HL-60/S4 treated with retinoic acid at 250 ng/mL for 4 days and 3 days (cell line): ENCODE measurements around the gene OLFM4.

Source experiments
- in situ Hi-C: fragments of 300-500 bp; cut with MboI; formaldehyde crosslinking; loops from 2 replicates; pipeline ENCODE4 v1.7.0; 2022; ENCODE audit warnings: low sequenced_read_pairs

Gene OLFM4

DNA sequence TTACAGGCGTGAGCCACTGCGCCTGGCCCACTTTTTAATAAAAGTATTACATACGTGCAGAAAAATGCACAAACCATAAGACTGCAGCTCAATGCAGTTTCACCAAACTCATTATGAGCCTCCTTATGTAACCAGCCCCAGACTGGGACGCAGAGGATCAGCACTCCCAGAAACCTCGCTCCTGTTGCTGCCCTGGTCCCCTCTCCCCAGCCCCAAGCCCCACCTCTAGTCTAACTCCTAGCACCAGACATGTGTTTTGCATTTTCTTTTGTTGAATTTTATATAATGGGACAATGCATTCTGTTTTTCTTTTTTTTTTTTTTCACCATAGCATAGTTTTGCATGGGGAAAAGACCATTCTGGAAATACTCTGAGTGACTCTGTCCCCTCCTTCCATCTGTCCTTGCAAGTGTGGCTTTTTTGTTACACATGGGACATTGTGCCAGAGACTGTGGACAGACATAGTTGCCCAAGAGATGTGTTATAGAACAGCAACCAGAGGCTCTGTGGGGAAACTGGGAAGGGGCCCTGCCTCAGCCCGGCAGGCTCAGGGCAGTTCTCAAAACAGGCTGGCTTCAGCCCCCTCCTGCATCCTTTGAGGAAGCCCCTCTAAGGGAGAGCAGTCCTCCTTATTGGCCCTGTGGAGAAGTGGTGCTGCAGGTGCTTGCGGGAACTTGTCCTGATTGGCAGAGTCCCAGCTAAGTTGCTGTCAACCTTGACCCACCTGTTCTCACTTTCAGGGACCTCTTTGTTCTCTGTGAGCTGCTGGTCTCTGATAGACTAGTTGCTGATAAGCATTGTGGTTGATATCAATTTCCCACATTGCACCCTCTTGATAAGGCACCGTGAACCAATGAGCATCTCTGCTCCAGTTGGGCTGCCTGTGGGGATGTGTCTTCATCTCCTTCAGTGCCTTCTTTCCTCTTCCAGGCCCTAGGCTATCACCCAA, 13.8 kb upstream of the OLFM4 start:
- in situ Hi-C loops = no loop called here

DNA sequence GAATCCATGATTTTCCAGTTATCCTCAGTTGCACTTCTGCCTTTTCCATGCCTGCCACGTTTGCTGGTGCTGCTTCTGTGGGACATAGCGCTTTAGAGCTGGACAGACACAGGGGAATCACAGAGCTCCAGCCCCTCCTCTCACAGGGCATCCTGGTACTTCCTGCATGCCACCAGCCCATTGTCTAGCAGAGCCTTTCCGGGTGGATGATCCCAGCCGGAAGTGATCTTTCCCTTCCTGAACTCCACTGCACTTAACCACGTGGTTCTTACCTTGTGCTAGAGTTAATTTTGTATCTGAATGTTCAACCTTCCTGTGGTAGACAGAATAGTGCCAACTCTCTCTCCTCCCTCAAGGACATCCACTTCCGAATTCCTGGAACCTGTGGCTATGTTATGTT, 12.6 kb upstream of the OLFM4 start:
- in situ Hi-C loops = no loop called here

GRCh38 chr13:53017433-53017970, 11.1 kb upstream of the OLFM4 start:
- in situ Hi-C loops = no loop called here

GRCh38 chr13:53018690-53019647, 9.6 kb upstream of the OLFM4 start:
- in situ Hi-C loops = no loop called here

DNA sequence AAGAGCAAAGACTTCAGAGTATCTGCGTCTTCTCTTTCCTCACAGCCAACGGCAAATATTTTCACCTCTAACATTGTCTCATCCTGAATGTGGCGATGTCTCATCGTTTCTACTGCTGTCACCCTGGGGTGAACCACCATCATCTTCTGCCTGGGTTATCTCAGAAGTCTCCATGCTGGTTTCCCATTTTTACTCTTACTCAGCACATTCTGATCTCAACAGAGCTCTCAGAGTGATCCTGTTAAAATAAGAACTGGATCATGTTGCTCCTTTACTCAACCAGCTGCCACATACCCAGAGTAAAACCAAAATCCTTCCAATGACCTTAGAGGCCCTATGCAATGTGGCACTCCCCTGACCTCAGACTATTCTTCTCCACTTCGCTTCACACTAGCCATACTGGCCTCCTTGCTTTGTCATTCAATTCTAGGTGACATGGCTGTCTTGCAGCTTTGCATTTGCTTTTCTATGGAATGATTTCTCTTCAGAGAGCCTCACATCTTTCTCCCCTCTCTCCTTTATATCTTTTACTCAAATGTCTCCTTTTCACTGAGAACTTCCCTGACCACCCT, 7.8 kb upstream of the OLFM4 start:
- in situ Hi-C loops = no loop called here

DNA sequence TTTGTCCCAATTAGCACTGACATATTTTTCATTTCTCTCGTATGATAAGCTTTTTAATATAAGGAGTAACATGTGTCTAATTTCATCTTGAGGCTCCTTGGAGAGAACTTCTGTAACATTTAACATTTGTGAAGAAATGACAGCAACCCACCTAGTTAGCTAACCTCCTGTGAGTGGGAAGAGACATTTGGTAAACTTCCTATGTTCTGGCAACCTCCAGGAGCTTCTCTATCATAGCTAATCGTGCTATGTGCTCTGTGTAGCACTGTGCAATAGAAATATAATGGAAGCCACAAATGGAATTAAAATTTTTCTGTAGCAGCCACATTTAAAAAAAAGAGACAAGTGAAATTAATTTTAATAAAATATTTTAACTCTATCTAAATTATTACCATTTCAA, 5.4 kb upstream of the OLFM4 start:
- in situ Hi-C loops = no loop called here

GRCh38 chr13:53028063-53028462, 550 bp upstream of the OLFM4 start:
- in situ Hi-C loops = no loop called here

- in situ Hi-C loops = no loop called here
These were observed 4.2 kb downstream of the OLFM4 start for GRCh38 chr13:53032849-53033248.

- in situ Hi-C loops = no loop called here
These were observed 10.4 kb downstream of the OLFM4 start for GRCh38 chr13:53038993-53039392.

DNA sequence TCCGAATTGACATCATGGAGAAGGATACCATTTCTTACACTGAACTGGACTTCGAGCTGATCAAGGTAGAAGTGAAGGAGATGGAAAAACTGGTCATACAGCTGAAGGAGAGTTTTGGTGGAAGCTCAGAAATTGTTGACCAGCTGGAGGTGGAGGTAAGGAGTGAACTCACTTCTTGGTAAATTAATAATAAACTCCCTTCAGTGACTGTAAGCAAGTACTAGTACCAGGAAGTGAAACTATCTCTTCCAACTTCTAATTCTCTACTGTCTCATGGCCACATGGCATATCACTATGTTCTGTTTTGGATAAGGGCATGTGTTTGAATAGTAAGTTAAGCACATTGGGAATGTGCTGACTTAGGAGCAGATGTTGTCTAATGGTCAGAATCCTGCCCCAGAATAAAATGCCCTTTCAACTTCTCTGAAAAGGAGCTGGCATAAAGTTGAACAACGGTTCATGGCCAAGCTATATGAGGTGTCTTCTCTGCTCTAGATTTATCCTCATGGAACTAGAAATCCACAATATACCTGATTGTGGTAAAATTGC, 13.4 kb downstream of the OLFM4 start:
- in situ Hi-C loops = no loop called here

DNA sequence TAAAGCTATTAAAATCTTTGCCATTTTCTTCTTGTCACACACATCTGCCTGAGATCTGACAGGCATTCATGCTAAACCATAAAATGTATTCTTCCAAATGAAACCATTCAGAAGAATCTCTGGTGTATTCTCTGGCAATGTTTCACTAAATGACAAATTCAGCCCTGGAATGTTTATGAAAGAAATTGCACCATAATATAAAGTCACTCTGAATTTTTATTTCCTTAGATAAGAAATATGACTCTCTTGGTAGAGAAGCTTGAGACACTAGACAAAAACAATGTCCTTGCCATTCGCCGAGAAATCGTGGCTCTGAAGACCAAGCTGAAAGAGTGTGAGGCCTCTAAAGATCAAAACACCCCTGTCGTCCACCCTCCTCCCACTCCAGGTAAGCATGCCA, 14.3 kb downstream of the OLFM4 start:
- in situ Hi-C loops = no loop called here

DNA sequence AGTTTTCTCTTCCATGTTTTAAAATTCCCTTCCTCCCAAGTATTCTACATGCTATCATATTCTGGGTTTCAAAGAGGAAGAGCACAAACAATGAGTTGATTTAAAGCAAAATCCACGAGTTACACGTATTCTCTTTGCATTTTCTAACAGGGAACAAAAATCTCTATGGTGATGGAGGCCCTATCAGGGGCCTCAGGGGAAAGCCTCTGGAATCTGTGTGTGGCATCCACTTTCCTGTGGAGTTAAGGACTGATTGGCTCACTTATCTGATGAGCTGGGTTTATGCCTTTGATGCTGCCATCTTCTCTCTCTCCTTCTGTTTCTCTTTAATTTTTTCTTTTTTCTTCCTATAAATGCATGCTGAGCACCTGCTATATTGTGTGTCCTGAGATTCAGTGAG, 14.8 kb downstream of the OLFM4 start:
- in situ Hi-C loops = no loop called here

DNA sequence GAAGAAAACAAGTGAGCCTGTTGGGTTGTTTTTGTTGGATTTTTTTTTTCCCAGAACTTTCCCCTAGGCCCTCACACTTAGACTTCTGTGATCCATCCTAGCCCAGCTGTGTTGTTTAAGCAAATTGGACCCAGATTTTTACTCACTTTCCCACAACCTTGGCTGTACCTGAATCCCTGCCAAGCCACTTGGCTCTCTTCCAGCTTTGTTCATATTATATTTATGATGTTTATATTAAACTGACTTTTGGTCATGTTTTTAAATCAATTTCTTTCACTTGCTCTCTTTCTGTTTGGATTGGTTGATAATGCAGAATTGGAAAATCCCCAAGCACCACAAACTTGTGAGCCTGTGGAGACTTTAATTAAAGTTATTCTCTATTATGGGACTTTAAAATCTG, 16.6 kb downstream of the OLFM4 start:
- in situ Hi-C loops = no loop called here

GRCh38 chr13:53048880-53049279, 20.3 kb downstream of the OLFM4 start:
- in situ Hi-C loops = no loop called here

GRCh38 chr13:53050151-53050550, 21.5 kb downstream of the OLFM4 start:
- in situ Hi-C loops = no loop called here

DNA sequence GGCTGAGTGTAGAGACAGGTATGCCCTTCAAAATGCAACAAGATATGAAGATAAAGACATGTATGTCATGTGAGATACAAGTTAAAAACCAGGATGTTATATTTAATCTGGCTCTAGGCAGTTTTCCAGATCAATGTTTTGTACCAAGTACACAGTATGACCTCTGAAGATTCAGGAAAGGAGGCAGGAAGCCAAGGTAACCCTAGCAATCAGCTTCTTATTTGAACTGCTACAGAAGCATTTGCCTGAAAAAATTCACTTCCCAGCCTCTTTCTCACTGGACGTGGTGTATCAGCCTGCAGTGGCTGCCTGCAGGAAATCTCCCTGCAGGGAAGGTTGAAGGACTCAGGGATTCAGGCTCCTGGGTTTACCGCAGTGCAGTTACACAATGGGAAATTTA, 24.1 kb downstream of the OLFM4 start:
- in situ Hi-C loops = no loop called here

- in situ Hi-C loops = no loop called here
These were observed 26.0 kb downstream of the OLFM4 start for GRCh38 chr13:53054569-53054968.

- in situ Hi-C loops = no loop called here
These were observed 29.6 kb downstream of the OLFM4 start for GRCh38 chr13:53058065-53058679.

GRCh38 chr13:53060840-53061490, 32.4 kb downstream of the OLFM4 start:
- in situ Hi-C loops = no loop called here

DNA sequence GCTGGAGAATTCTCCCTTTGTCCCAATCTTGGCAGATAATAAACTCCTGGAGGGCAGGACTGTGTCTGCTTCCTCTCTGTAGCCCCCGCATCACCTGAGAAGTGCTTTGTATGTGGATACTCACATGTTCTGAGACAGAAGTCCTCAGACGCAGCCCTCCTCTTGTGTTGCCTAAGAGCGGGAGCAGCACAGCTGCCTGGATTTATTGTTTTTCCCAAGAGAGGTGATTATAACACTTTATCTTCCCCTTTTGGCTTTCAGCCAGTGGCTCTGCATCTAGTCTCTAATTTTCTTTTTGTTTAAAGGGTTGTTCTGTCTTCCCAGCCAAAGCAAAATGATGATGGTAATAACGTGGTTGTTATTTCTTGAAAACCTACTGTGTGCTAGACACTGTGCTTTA, 36.1 kb downstream of the OLFM4 start:
- in situ Hi-C loops = no loop called here
